IMR-90 (cell line): ENCODE data around the gene MLXIPL. TPM values are rescaled to one million over a fixed set of nuclear protein-coding genes. Genes with fewer than 3 reads are reported as not detected.

ENCODE experiments used
- ATAC-seq: fragments of 200-7000 bp; cut with Tn5 transposase; 2 replicates; pipeline ENCODE4 v1.9.1; 2020; ENCODE audit warnings: low read depth, mild to moderate bottlenecking, moderate library complexity
- BruUV-seq: library from RNA; stranded (reverse); fragments of 400-500 nt; replicated peaks from 2 replicates; lab custom pipeline; 2021; lab: Mats Ljungman, UMichigan
- CTCF ChIA-PET: fragments of 300-600 bp; formaldehyde crosslinking; extraction: SDS; loops from one replicate; lab custom pipeline; 2021; ENCODE audit warnings: antibody characterized with exemption; lab: Yijun Ruan, JAX
- POLR2A ChIA-PET: fragments of 300-600 bp; sonication (Branson Sonifier 250); formaldehyde crosslinking; loops from one replicate; lab custom pipeline; 2022; ENCODE audit warnings: antibody characterized with exemption; ENCODE audit not compliant: unreplicated experiment; lab: Charles Lee
- DNase-seq: peaks from one replicate; pipeline ENCODE4 v3.0.0; 2013
- H2AFZ ChIP-seq: replicated peaks from 2 replicates; pipeline ENCODE3; 2013; ENCODE audit warnings: low read length, mild to moderate bottlenecking; ENCODE audit not compliant: poor library complexity
- H2AK5ac ChIP-seq: 2 replicates; pipeline ENCODE4 v1.6.1; 2013; ENCODE audit warnings: low read depth, low read length, inconsistent platforms
- H2AK9ac ChIP-seq: replicated peaks from 2 replicates; pipeline ENCODE3; 2013; ENCODE audit warnings: mild to moderate bottlenecking, low read depth, low read length, moderate library complexity; ENCODE audit not compliant: poor library complexity
- H2BK120ac ChIP-seq: 2 replicates; pipeline ENCODE4 v1.6.1; 2013; ENCODE audit warnings: low read depth, low read length, inconsistent platforms
- H2BK15ac ChIP-seq: 3 replicates; pipeline ENCODE4 v1.6.1; 2013; ENCODE audit warnings: low read depth, low read length, inconsistent platforms
- H2BK20ac ChIP-seq: 2 replicates; pipeline ENCODE4 v1.6.1; 2013; ENCODE audit warnings: low read depth, mild to moderate bottlenecking, inconsistent platforms, low read length, moderate library complexity
- H2BK5ac ChIP-seq: 2 replicates; pipeline ENCODE4 v1.6.1; 2013; ENCODE audit warnings: mild to moderate bottlenecking, low read depth, low read length, inconsistent platforms; ENCODE audit not compliant: poor library complexity, severe bottlenecking
- H3K14ac ChIP-seq: replicated peaks from 2 replicates; pipeline ENCODE4 v1.6.1; 2013; ENCODE audit warnings: low read depth, low read length, inconsistent platforms
- H3K18ac ChIP-seq: 2 replicates; pipeline ENCODE4 v1.6.1; 2013; ENCODE audit warnings: low read depth, low read length, control low read depth
- H3K23ac ChIP-seq: 2 replicates; pipeline ENCODE4 v1.6.1; 2013; ENCODE audit warnings: low read depth, low read length, inconsistent platforms
- H3K27ac ChIP-seq: 2 replicates; pipeline ENCODE4 v1.5.1; 2013; ENCODE audit warnings: mild to moderate bottlenecking, control low read depth, low read length; ENCODE audit not compliant: insufficient read depth
- H3K27me3 ChIP-seq: 2 replicates; pipeline ENCODE4 v1.6.1; 2013; ENCODE audit warnings: low read length; ENCODE audit not compliant: control insufficient read depth, insufficient read depth
- H3K36me3 ChIP-seq: 2 replicates; pipeline ENCODE4 v1.6.1; 2013; ENCODE audit warnings: low read length, mixed read lengths; ENCODE audit not compliant: control insufficient read depth, insufficient read depth
- H3K4ac ChIP-seq: 2 replicates; pipeline ENCODE4 v1.6.1; 2013; ENCODE audit warnings: low read depth, low read length, inconsistent platforms
- H3K4me1 ChIP-seq: 2 replicates; pipeline ENCODE4 v1.6.1; 2013; ENCODE audit warnings: low read length, mixed read lengths; ENCODE audit not compliant: control insufficient read depth, insufficient read depth
- H3K4me2 ChIP-seq: 2 replicates; pipeline ENCODE4 v1.6.1; 2013; ENCODE audit warnings: low read depth, mild to moderate bottlenecking, control low read depth, low read length, moderate library complexity
- H3K4me3 ChIP-seq: 2 replicates; pipeline ENCODE4 v1.5.1; 2013; ENCODE audit warnings: low read depth, mild to moderate bottlenecking, control low read depth, low read length, moderate library complexity; ENCODE audit not compliant: insufficient read depth
- H3K56ac ChIP-seq: 2 replicates; pipeline ENCODE4 v1.6.1; 2013; ENCODE audit warnings: low read length, inconsistent platforms; ENCODE audit not compliant: insufficient read depth; ENCODE audit errors: extremely low read depth
- H3K79me1 ChIP-seq, 2 experiments: 2 replicates each; pipeline ENCODE4 v1.6.1; 2013; ENCODE audit warnings: low read length in 2 of 2, inconsistent platforms in 1 of 2, low read depth in 1 of 2
- H3K9ac ChIP-seq: 2 replicates; pipeline ENCODE4 v1.6.1; 2013; ENCODE audit warnings: low read depth, low read length, control low read depth
- H3K9me1 ChIP-seq: 2 replicates; pipeline ENCODE4 v1.6.1; 2013; ENCODE audit warnings: low read length, inconsistent platforms; ENCODE audit not compliant: insufficient read depth
- H3K9me3 ChIP-seq: 2 replicates; pipeline ENCODE4 v1.6.1; 2013; ENCODE audit warnings: low read length; ENCODE audit not compliant: control insufficient read depth, insufficient read depth
- H4K20me1 ChIP-seq: 2 replicates; pipeline ENCODE4 v1.6.1; 2013; ENCODE audit warnings: low read length, inconsistent platforms; ENCODE audit not compliant: insufficient read depth
- H4K5ac ChIP-seq: 2 replicates; pipeline ENCODE4 v1.6.1; 2013; ENCODE audit warnings: mild to moderate bottlenecking, low read depth, low read length, control low read depth
- H4K8ac ChIP-seq, 2 experiments: 2 replicates each; pipeline ENCODE4 v1.6.1; 2013; ENCODE audit warnings: low read depth in 2 of 2, low read length in 2 of 2, control low read depth in 1 of 2, inconsistent platforms in 1 of 2
- H4K91ac ChIP-seq: 2 replicates; pipeline ENCODE4 v1.6.1; 2013; ENCODE audit warnings: low read depth, low read length, inconsistent platforms; ENCODE audit not compliant: insufficient read depth
- BHLHE40 ChIP-seq: fragments of 150-350 bp; IDR thresholded peaks from 2 replicates; pipeline ENCODE4 v1.6.1; 2016; ENCODE audit warnings: mild to moderate bottlenecking, low read depth, low read length
- CEBPB ChIP-seq: IDR thresholded peaks from 2 replicates; pipeline ENCODE4 v1.6.1; 2012; ENCODE audit warnings: low read depth, low read length, improper control_type of control experiment
- RFX5 ChIP-seq: IDR thresholded peaks from 2 replicates; pipeline ENCODE4 v1.8.0; 2012; ENCODE audit warnings: low read depth, mild to moderate bottlenecking, low read length, moderate library complexity
- WGBS, 2 experiments: methylation state at CpG; one replicate each; pipeline versions ENCODE4 v1.1.5 to v1.1.7; 2013; ENCODE audit warnings: missing lambda C conversion rate in 2 of 2; ENCODE audit not compliant: insufficient read length in 1 of 2; ENCODE audit errors: extremely low coverage in 2 of 2; 5-methylcytosine and 5-hydroxymethylcytosine counted together
- dilution Hi-C: fragments of 300-500 bp; cut with HindIII; formaldehyde crosslinking; loops from one replicate; pipeline ENCODE4 v1.14.3; 2018; ENCODE audit warnings: low sequenced_read_pairs; ENCODE audit not compliant: unreplicated experiment
- in situ Hi-C: fragments of 300-500 bp; cut with MboI; formaldehyde crosslinking; loops from 3 replicates; pipeline ENCODE4 v1.14.3; 2019; ENCODE audit warnings: low sequenced_read_pairs, inconsistent platforms, mixed read lengths
- intact Hi-C: fragments of 100-400 bp; cut with micrococcal nuclease; formaldehyde crosslinking; loops from 2 replicates; pipeline ENCODE4 v1.10.0; 2022
- polyA plus RNA-seq, 3 experiments: library from polyadenylated mRNA; depleted of rRNA; stranded (reverse); fragments of >200 nt; gene quantifications; 2 replicates each; pipeline ENCODE4 v1.2.3, GENCODE V29; 2012; ENCODE audit warnings: low replicate concordance in 1 of 3
- total RNA-seq: library from RNA; depleted of rRNA; stranded (reverse); fragments of >200 nt; gene quantifications from 2 replicates; pipeline ENCODE4 v1.2.3, GENCODE V29; 2012

MLXIPL gene
- total and polyA plus RNA-seq, 2 of the 4 experiments (the other 2 are of a cell fraction): not detected

DNA sequence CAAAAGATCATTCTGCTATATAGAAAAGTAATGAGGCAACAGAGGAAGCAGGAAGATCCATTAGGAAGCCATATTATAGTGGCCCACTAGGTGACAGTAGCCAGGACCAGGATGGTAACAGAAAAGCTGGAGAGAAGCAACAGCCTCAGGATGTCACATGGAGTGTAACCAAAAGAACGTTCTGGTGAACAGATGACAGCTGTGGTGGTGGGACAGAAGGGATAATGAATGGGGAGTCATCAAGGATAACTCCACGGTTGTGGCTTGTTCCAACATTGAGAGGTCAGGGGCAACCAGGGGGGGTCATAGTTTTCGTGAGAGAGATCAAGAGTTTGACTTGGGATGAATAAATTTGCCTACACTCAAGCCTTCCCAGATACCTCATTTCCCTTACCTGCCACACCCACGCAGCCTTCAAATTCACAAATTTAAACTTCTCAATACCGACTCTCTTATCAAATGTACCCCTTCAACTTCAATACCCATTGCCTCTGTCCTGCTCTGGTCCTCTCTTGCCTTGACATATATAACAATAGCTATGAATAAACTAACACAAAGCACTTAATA lies 55.2 kb downstream of the MLXIPL start:
- in situ Hi-C loops (no loop called here), dilution Hi-C loops (no loop called here), intact Hi-C loops (no loop called here)
- H2BK120ac ChIP-seq: no peak overlapping the region
- H3K56ac ChIP-seq: no peak overlapping the region
- H3K27me3 ChIP-seq: no peaks in the 10 kb centered on the region
- no peak overlapping the region for H2BK15ac ChIP-seq
- peaks cover 15% of the 10 kb centered on the region for H3K9me1 ChIP-seq
- WGBS, 2 experiments: no CpG with 5 or more reads among the region's 5 CpGs
- H4K20me1 ChIP-seq: peaks cover 17% of the 10 kb centered on the region
- H3K4me3 ChIP-seq: no peak overlapping the region
- H3K4me1 ChIP-seq: 0 out of 2 replicates have a peak, but pooled peaks cover 2% of the 10 kb centered on the region
- H3K9ac ChIP-seq: no peak overlapping the region
- no peak overlapping the region for H3K18ac ChIP-seq
- TF ChIP-seq RFX5: no peak
- TF ChIP-seq BHLHE40: no peak
- TF ChIP-seq CEBPB: no peak
- no peak overlapping the region for H3K23ac ChIP-seq
- H3K36me3 ChIP-seq: peaks cover 44% of the 10 kb centered on the region
- no peak overlapping the region for H3K4ac ChIP-seq
- no peaks in the 10 kb centered on the region for H3K9me3 ChIP-seq
- no peak overlapping the region for H3K14ac ChIP-seq
- POLR2A ChIA-PET: no interaction called here
- H2AK9ac ChIP-seq: no peak overlapping the region
- no peak for DNase-seq
- CTCF ChIA-PET: no interaction called here
- no peak overlapping the region for H4K91ac ChIP-seq
- no TSS peak for BruUV-seq
- no peak overlapping the region for H2BK5ac ChIP-seq
- H4K5ac ChIP-seq: no peak overlapping the region
- no peak for ATAC-seq
- peaks cover 16 to 28% of the 10 kb centered on the region in 2 experiments for H3K79me1 ChIP-seq
- no peak overlapping the region for H2AK5ac ChIP-seq
- H4K8ac ChIP-seq: no peak overlapping the region
- H2AFZ ChIP-seq: no peak overlapping the region
- H3K4me2 ChIP-seq: no peak overlapping the region
- no peak overlapping the region for H2BK20ac ChIP-seq
- H3K27ac ChIP-seq: no peak overlapping the region
